ENCODE measurements around the gene PPM1J.

Gene PPM1J

GRCh38 chr1:112700290-112701226 lies 14.6 kb downstream of the PPM1J start:
- Histone ChIP-seq H3K79me2 (ENCODE audit: insufficient read depth, low read length) (no peaks in the 10 kb centered on the region), H3K4me3 (ENCODE audit: low read depth, low read length, poor library complexity, severe bottlenecking) (no peak overlapping the region), H3F3A (ENCODE audit: insufficient read depth, low read length) (no peaks in the 10 kb centered on the region), H3K9me2 (ENCODE audit: low read depth, low read length) (no peaks in the 10 kb centered on the region), H2AFZ (ENCODE audit: low read length) (no peak overlapping the region), H3K4me1 (ENCODE audit: insufficient read depth, low read length, severe bottlenecking) (peaks cover 24% of the 10 kb centered on the region), H3K27me3 (ENCODE audit: insufficient read depth, low read length) (no peaks in the 10 kb centered on the region), H3K9me3 (ENCODE audit: low read length) (no peaks in the 10 kb centered on the region), H3K27ac (ENCODE audit: low read depth, low read length, poor library complexity, severe bottlenecking) (peak overlapping the region; percentile 65), H3K36me3 (ENCODE audit: insufficient read depth, low read length) (peaks cover 6% of the 10 kb centered on the region; the same call in 1 of the 2 replicates), H3K4me2 (ENCODE audit: low read length) (peak overlapping the region; percentile 58), H4K20me1 (ENCODE audit: insufficient read depth, low read length) (no peaks in the 10 kb centered on the region), H3K9ac (ENCODE audit: low read length) (peak overlapping the region; percentile 23; the same call in 1 of the 2 replicates)
- TF ChIP-seq CTCF (IDR thresholded peaks at IDR 0.05; ENCODE audit: low read length) = no peak
- no peak for TF ChIP-seq EZH2 (IDR thresholded peaks at IDR 0.05; ENCODE audit: borderline replicate concordance, low read length)

DNA sequence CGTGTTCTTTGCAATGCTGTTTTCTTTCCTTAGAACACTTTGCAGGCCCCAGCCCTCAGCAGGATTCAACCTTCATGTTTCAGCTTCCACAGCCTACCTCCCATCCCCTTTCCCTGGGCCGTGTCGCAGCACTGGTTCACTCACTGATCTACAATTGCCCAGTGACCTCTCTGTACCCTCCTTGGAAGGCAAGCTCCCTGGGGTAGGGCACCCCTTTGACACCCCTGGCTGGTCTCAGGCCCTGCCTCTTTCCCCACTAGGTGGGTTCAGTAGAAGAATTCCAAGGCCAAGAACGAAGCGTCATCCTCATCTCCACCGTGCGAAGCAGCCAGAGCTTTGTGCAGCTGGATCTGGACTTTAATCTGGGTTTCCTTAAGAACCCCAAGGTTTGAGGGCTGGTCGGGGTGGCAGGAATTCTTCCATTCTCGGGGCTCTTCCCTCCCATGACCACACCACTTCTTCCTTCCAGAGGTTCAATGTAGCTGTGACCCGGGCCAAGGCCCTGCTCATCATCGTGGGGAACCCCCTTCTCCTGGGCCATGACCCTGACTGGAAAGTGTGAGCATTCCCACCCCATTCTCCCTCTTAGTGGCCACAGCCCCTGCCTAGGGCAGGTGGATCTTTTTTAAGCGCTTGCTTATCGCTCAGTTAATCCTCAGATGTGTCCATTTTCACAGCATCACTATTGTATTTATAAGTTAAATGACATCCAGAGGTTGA lies 15.5 kb downstream of the PPM1J start:
- Histone ChIP-seq H3K4me2 (ENCODE audit: low read length) (no peak overlapping the region), H3K79me2 (ENCODE audit: insufficient read depth, low read length) (no peaks in the 10 kb centered on the region), H3K9me3 (ENCODE audit: low read length) (no peaks in the 10 kb centered on the region), H3K4me1 (ENCODE audit: insufficient read depth, low read length, severe bottlenecking) (peaks cover 14% of the 10 kb centered on the region), H3K27me3 (ENCODE audit: insufficient read depth, low read length) (no peaks in the 10 kb centered on the region), H3K36me3 (ENCODE audit: insufficient read depth, low read length) (peaks cover 15% of the 10 kb centered on the region), H2AFZ (ENCODE audit: low read length) (no peak overlapping the region), H3F3A (ENCODE audit: insufficient read depth, low read length) (no peaks in the 10 kb centered on the region), H3K9me2 (ENCODE audit: low read depth, low read length) (no peaks in the 10 kb centered on the region), H3K9ac (ENCODE audit: low read length) (no peak overlapping the region), H3K27ac (ENCODE audit: low read depth, low read length, poor library complexity, severe bottlenecking) (no peak overlapping the region), H3K4me3 (ENCODE audit: low read depth, low read length, poor library complexity, severe bottlenecking) (no peak overlapping the region), H4K20me1 (ENCODE audit: insufficient read depth, low read length) (no peaks in the 10 kb centered on the region)
- TF ChIP-seq EZH2 (IDR thresholded peaks at IDR 0.05; ENCODE audit: borderline replicate concordance, low read length) (no peak), CTCF (IDR thresholded peaks at IDR 0.05; ENCODE audit: low read length) (no peak)

- Histone ChIP-seq H3K27me3 (ENCODE audit: insufficient read depth, low read length) (no peaks in the 10 kb centered on the region), H3K4me1 (ENCODE audit: insufficient read depth, low read length, severe bottlenecking) (peaks cover 14% of the 10 kb centered on the region), H3K4me3 (ENCODE audit: low read depth, low read length, poor library complexity, severe bottlenecking) (no peak overlapping the region), H4K20me1 (ENCODE audit: insufficient read depth, low read length) (no peaks in the 10 kb centered on the region), H3K9me2 (ENCODE audit: low read depth, low read length) (no peaks in the 10 kb centered on the region), H3K9ac (ENCODE audit: low read length) (no peak overlapping the region), H3K27ac (ENCODE audit: low read depth, low read length, poor library complexity, severe bottlenecking) (no peak overlapping the region), H3F3A (ENCODE audit: insufficient read depth, low read length) (no peaks in the 10 kb centered on the region), H3K79me2 (ENCODE audit: insufficient read depth, low read length) (no peaks in the 10 kb centered on the region), H3K9me3 (ENCODE audit: low read length) (no peaks in the 10 kb centered on the region), H3K36me3 (ENCODE audit: insufficient read depth, low read length) (peaks cover 21% of the 10 kb centered on the region), H2AFZ (ENCODE audit: low read length) (no peak overlapping the region), H3K4me2 (ENCODE audit: low read length) (no peak overlapping the region)
- TF ChIP-seq EZH2 (IDR thresholded peaks at IDR 0.05; ENCODE audit: borderline replicate concordance, low read length) (no peak), CTCF (IDR thresholded peaks at IDR 0.05; ENCODE audit: low read length) (no peak)
Measured at GRCh38 chr1:112698366-112699310, 16.5 kb downstream of the PPM1J start.
